ENCODE measurements around the gene PILRB. TPM values are rescaled to one million over a fixed set of nuclear protein-coding genes. Genes with fewer than 3 reads are reported as not detected.

PILRB gene
- total and polyA plus RNA-seq, 9 of the 15 experiments (the other 6 are each of a cell fraction or from before 2014, with no cell fraction given): 6.2 to 94.6 (median 37.0) TPM

DNA sequence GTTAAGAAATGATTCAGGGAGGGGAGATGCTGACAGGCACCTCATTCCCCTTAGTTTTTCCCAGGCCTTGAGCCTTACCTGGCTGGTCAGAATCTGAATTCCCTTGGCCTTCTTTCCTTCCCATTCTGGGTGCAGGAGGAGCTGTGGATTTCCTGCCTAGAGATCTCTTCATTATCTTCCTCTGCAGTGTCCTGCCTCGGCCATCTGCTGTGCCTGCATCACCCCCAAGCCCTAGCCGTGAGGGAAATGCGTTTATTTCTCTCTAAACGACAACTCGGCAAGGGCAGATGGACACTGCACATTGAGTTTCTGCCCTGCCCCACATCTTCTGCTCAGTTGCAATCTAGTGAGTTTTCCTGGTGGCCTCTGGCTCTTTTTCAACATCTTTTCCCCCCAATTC lies 43.9 kb downstream of the PILRB start:
- in situ Hi-C loops (cut with MboI): no loop called here
- Histone ChIP-seq H3K79me2 (ENCODE audit: control insufficient read depth, insufficient read depth, low read length) (no peaks in the 10 kb centered on the region), H3K27ac (ENCODE audit: extremely low read depth, low read depth, low read length) (no peak overlapping the region), H3K27me3 (ENCODE audit: control insufficient read depth in 2 of 2, insufficient read depth in 2 of 2, low read length in 2 of 2) (peaks cover 10 to 17% of the 10 kb centered on the region in 2 experiments), H3K4me1 (replicated peaks in 1 of 2; ENCODE audit: control insufficient read depth in 2 of 2, insufficient read depth in 2 of 2, low read length in 2 of 2) (peaks cover 0 to 14% of the 10 kb centered on the region in 2 experiments; a peak in 2 of 5 replicates), H3K4me3 (no peak overlapping the region), H2AFZ (ENCODE audit: low read depth, low read length) (no peak overlapping the region), H3K36me3 (ENCODE audit: control insufficient read depth, insufficient read depth, low read length) (no peaks in the 10 kb centered on the region), H3K9me1 (ENCODE audit: control insufficient read depth, insufficient read depth, low read length) (no peaks in the 10 kb centered on the region), H3K4me2 (ENCODE audit: insufficient read depth, low read length) (no peak overlapping the region), H4K20me1 (replicated peaks; ENCODE audit: control insufficient read depth, insufficient read depth, low read length) (no peaks in the 10 kb centered on the region), H3K9me3 (replicated peaks; ENCODE audit: control insufficient read depth, insufficient read depth, low read depth, low read length) (no peaks in the 10 kb centered on the region), H3K9ac (ENCODE audit: insufficient read depth in 1 of 2, low read depth in 2 of 2, low read length in 2 of 2) (peak overlapping the region in 1 of 2 experiments; percentile 26; a peak in 1 of 4 replicates)
- no peak for DNase-seq (ENCODE audit: extremely low read depth in 1 of 4, low spot score in 3 of 4)
- TF ChIP-seq ZNF124 (CRISPR knock-in tag; IDR thresholded peaks at IDR 0.05) (no peak), GTF2B (IDR thresholded peaks at IDR 0.05; ENCODE audit: extremely low read depth, insufficient read length) (no peak), ZKSCAN3 (CRISPR knock-in tag; IDR thresholded peaks at IDR 0.05) (no peak), RFX1 (IDR thresholded peaks at IDR 0.05) (no peak), POLR2AphosphoS5 (IDR thresholded peaks at IDR 0.05; ENCODE audit: control insufficient read depth, insufficient read depth, low read depth, low read length) (no peak), PRPF4 (IDR thresholded peaks at IDR 0.05; ENCODE audit: insufficient read depth, low read depth, low read length, poor library complexity, severe bottlenecking) (no peak), WHSC1 (IDR thresholded peaks at IDR 0.05; ENCODE audit: low read length) (no peak), USF1 (CRISPR knock-in tag; IDR thresholded peaks at IDR 0.05) (no peak), MCM2 (IDR thresholded peaks at IDR 0.05; ENCODE audit: low read depth) (no peak), E2F8 (IDR thresholded peaks at IDR 0.05; ENCODE audit: low read depth, partially characterized antibody) (no peak), ZNF431 (CRISPR knock-in tag; IDR thresholded peaks at IDR 0.05) (no peak), DIDO1 (tag; IDR thresholded peaks at IDR 0.05; ENCODE audit: low read depth) (no peak), CC2D1A (IDR thresholded peaks at IDR 0.05) (no peak), TEAD1 (CRISPR knock-in tag; IDR thresholded peaks at IDR 0.05) (no peak), POLR2B (IDR thresholded peaks at IDR 0.05; ENCODE audit: low read depth, partially characterized antibody) (no peak)
- no TSS peak for BruUV-seq (replicated peaks)
- 18% methylated on average over 5 of the region's 5 CpGs for WGBS (ENCODE audit: insufficient coverage, low coverage, missing lambda C conversion rate)
- CTCF ChIA-PET (ENCODE audit: low intra/inter-chr PET ratio): interaction anchor here (1.0 to 3.5 kb wide), 4 partner anchors 48 to 323 kb away, joined by 3 to 23 read pairs (median 4); partner anchors contain the start of genes NYAP1 and TSC22D4
- intact Hi-C loops (cut with micrococcal nuclease): loop anchor here (2.0 to 10.0 kb wide), 2 partner anchors 157 to 323 kb away; partner anchors contain the start of gene EPO
- ATAC-seq: no peak
- POLR2A ChIA-PET: interaction anchor here (1.3 to 1.5 kb wide), 2 partner anchors 10 to 14 kb away, joined by 3 to 4 read pairs; no protein-coding TSS in a partner anchor
- no peak for FAIRE-seq
